Activated CD4-positive, alpha-beta memory T cell treated with anti-CD3 and anti-CD28 coated beads for 36 hours (primary cell): ENCODE measurements around the gene GOSR2. TPM values are rescaled to one million over a fixed set of nuclear protein-coding genes. Genes with fewer than 3 reads are reported as not detected.

Source experiments
- CTCF ChIA-PET: fragments of 350-600 bp; sonication (Branson Sonifier 250); formaldehyde crosslinking; loops from one replicate; lab custom pipeline; 2021; ENCODE audit warnings: antibody characterized with exemption, inconsistent platforms; lab: Charles Lee
- POLR2A ChIA-PET: fragments of 350-600 bp; sonication (Branson Sonifier 250); formaldehyde crosslinking; loops from one replicate; lab custom pipeline; 2021; ENCODE audit warnings: antibody characterized with exemption; lab: Charles Lee
- DNase-seq: peaks from one replicate; pipeline ENCODE4 v3.0.0-alpha.2; 2020
- H3K27ac Mint-ChIP-seq: one replicate; pipeline ENCODE4 v1.8.0; 2021; ENCODE audit warnings: mixed read lengths
- H3K27me3 Mint-ChIP-seq: one replicate; pipeline ENCODE4 v1.8.0; 2021; ENCODE audit warnings: mixed read lengths
- H3K36me3 Mint-ChIP-seq: one replicate; pipeline ENCODE4 v1.8.0; 2021; ENCODE audit warnings: mixed read lengths
- H3K4me1 Mint-ChIP-seq: one replicate; pipeline ENCODE4 v1.8.0; 2021; ENCODE audit warnings: low read depth, mixed read lengths
- H3K4me3 Mint-ChIP-seq: one replicate; pipeline ENCODE4 v1.8.0; 2021; ENCODE audit warnings: mild to moderate bottlenecking, mixed read lengths
- H3K9me3 Mint-ChIP-seq: one replicate; pipeline ENCODE4 v1.8.0; 2021; ENCODE audit warnings: mixed read lengths
- intact Hi-C: fragments of 100-400 bp; cut with micrococcal nuclease; formaldehyde crosslinking; loops from one replicate; pipeline ENCODE4 v1.15.1; 2023
- total RNA-seq, 2 experiments: library from RNA; stranded (reverse); gene quantifications; one replicate each; pipeline ENCODE4 v1.2.3, GENCODE V29; 2021

GOSR2 gene
- total RNA-seq, 2 experiments from 2014 or later = 40.1 to 40.8 TPM

DNA sequence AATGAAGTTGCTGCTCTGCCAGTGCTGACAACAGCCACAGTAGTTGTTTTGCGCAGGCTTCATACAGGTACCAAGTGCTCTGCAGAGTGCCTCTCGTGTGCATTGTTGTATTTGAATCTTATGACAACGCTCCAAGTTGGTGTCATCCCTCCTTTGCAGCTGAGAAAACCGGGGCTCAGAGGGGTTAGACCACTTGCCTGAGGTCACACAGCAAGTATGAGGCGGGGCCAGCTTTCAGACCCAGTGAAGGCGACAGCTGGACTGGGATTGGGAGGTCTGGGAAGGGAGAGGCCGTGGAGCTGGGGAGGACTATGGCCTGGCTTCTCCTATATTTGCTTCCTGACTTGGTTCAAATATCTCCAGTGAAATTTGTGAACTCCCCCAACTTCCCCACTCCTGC is 38.4 kb upstream of the GOSR2 start:
- H3K36me3 Mint-ChIP-seq = no peaks in the 10 kb centered on the region
- H3K27ac Mint-ChIP-seq = no peak overlapping the region
- no peak overlapping the region for H3K4me3 Mint-ChIP-seq
- DNase-seq = no peak
- H3K4me1 Mint-ChIP-seq = no peaks in the 10 kb centered on the region
- CTCF ChIA-PET = interaction anchor here (0.6 kb wide), 3 partner anchors 41 to 1862 kb away, joined by 3 to 4 read pairs (median 3); no protein-coding TSS in a partner anchor
- intact Hi-C loops = no loop called here
- no peaks in the 10 kb centered on the region for H3K27me3 Mint-ChIP-seq
- POLR2A ChIA-PET = no interaction called here
- no peaks in the 10 kb centered on the region for H3K9me3 Mint-ChIP-seq

DNA sequence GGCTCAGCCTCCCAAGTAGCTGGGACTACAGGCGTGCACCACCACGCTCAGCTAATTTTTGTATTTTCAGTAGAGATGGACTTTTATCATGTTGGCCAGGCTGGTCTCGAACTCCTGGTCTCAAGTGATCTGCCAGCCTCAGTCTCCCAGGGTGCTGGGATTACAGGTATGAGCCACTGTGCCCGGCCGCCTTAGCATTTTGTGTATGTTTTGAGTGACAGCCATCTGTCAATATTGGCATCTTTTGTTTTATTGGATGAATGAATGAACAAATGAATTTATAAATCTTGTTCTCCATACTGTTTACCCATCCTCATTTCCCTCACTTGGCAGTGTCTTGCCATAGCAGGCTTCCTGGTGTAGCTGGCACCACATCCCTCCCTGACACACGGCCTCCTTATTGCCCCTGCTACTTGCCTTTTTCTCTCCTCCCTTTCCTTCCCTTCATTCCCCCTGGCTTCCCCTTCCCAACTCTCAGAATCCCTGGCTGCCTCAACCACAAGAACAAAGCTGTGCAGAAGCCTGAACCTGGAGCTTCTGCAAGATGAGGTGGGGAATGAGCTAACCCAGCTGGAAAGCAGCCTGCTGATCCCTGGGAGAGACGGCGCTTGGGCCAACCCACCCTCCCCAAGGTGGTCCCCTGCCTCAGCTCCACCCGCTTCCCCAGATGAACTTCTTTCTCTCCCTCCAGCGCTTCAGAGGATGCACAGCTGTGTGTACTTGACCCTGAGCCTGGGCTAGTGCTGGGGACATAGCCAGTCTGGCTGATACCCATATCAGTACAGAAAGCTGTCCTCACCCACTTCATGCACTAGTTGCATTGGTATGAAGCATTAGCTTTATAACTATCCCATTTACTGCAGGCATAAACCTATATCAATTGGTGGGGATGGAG is 37.3 kb upstream of the GOSR2 start:
- Mint-ChIP-seq H3K4me1 (no peaks in the 10 kb centered on the region), H3K4me3 (no peak overlapping the region), H3K9me3 (no peaks in the 10 kb centered on the region), H3K36me3 (no peaks in the 10 kb centered on the region), H3K27me3 (peaks cover 2% of the 10 kb centered on the region), H3K27ac (no peak overlapping the region)
- CTCF ChIA-PET = interaction anchor here (0.6 to 0.8 kb wide), 2 partner anchors 54 to 1863 kb away, joined by 3 read pairs; no protein-coding TSS in a partner anchor
- POLR2A ChIA-PET = interaction anchor here (0.8 kb wide), 1 partner anchor 33 kb away, joined by 3 read pairs; no protein-coding TSS in a partner anchor
- intact Hi-C loops = no loop called here
- DNase-seq = no peak

GRCh38 chr17:46886310-46886663 is 36.7 kb upstream of the GOSR2 start:
- H3K9me3 Mint-ChIP-seq = no peaks in the 10 kb centered on the region
- H3K4me1 Mint-ChIP-seq = no peaks in the 10 kb centered on the region
- no peaks in the 10 kb centered on the region for H3K36me3 Mint-ChIP-seq
- ChIA-PET CTCF (interaction anchor here (0.8 kb wide), 1 partner anchor 53 kb away, joined by 3 read pairs; no protein-coding TSS in a partner anchor), POLR2A (interaction anchor here (0.8 kb wide), 1 partner anchor 33 kb away, joined by 3 read pairs; no protein-coding TSS in a partner anchor)
- H3K27ac Mint-ChIP-seq = no peak overlapping the region
- no peak overlapping the region for H3K4me3 Mint-ChIP-seq
- peaks cover 7% of the 10 kb centered on the region for H3K27me3 Mint-ChIP-seq
- DNase-seq = no peak
- intact Hi-C loops = no loop called here

DNA sequence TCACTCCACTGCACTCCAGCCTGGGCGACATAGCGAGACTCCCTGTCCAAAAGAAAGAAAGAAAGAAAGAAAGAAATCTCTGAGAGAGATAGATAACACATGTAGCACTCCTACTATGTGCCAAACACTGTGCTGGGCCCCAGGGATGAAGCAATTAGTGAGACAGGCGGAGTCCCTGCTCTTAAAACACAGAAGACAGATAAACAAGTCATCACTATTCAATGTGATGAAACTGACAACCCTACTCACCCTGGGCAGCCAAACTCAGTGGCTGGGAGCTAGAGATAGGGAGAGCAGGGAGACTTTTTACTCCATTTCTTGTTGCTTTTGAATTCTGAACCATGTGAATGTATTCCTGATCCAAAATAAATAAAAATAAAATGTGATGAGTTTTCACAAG is 35.2 kb upstream of the GOSR2 start:
- peaks cover 14% of the 10 kb centered on the region for H3K27me3 Mint-ChIP-seq
- H3K9me3 Mint-ChIP-seq = no peaks in the 10 kb centered on the region
- ChIA-PET POLR2A (no interaction called here), CTCF (no interaction called here)
- intact Hi-C loops = no loop called here
- H3K4me1 Mint-ChIP-seq = no peaks in the 10 kb centered on the region
- no peak overlapping the region for H3K27ac Mint-ChIP-seq
- DNase-seq = no peak
- H3K4me3 Mint-ChIP-seq = no peak overlapping the region
- H3K36me3 Mint-ChIP-seq = no peaks in the 10 kb centered on the region

DNA sequence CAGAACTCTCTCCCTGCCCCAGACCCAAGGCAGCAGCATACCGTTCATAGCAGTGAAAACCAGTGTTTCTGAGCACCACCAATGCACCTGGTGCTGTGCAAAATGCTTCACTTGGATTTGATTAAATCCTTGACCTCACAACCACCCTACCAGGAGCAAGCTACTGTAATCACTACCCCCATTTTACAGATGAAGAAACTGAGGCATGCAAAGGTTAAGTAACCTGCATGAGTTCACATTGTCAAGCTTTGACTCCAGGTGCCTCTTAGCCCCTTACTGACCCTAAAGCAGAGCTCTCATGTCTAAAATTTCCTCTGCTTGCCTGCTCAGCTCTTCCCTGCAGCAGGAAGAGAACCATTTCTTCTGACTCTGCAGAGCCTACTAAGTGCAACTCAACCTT is 34.2 kb upstream of the GOSR2 start:
- intact Hi-C loops = no loop called here
- H3K9me3 Mint-ChIP-seq = no peaks in the 10 kb centered on the region
- no peaks in the 10 kb centered on the region for H3K4me1 Mint-ChIP-seq
- POLR2A ChIA-PET = interaction anchor here (0.6 kb wide), 1 partner anchor 1091 kb away, joined by 4 read pairs; no protein-coding TSS in a partner anchor
- CTCF ChIA-PET = interaction anchor here (0.9 to 1.0 kb wide), 2 partner anchors 52 to 54 kb away, joined by 3 read pairs; no protein-coding TSS in a partner anchor
- no peak overlapping the region for H3K4me3 Mint-ChIP-seq
- no peak overlapping the region for H3K27ac Mint-ChIP-seq
- H3K36me3 Mint-ChIP-seq = no peaks in the 10 kb centered on the region
- peaks cover 15% of the 10 kb centered on the region for H3K27me3 Mint-ChIP-seq
- DNase-seq = no peak

- CTCF ChIA-PET = interaction anchor here (1.0 kb wide), 1 partner anchor 51 kb away, joined by 3 read pairs; no protein-coding TSS in a partner anchor
- H3K4me3 Mint-ChIP-seq = no peak overlapping the region
- no peaks in the 10 kb centered on the region for H3K36me3 Mint-ChIP-seq
- H3K27me3 Mint-ChIP-seq = peaks cover 16% of the 10 kb centered on the region
- POLR2A ChIA-PET = interaction anchor here (1.2 kb wide), 1 partner anchor 53 kb away, joined by 3 read pairs; no protein-coding TSS in a partner anchor
- DNase-seq = no peak
- H3K27ac Mint-ChIP-seq = no peak overlapping the region
- H3K4me1 Mint-ChIP-seq = no peaks in the 10 kb centered on the region
- intact Hi-C loops = no loop called here
- H3K9me3 Mint-ChIP-seq = no peaks in the 10 kb centered on the region
These were observed 33.4 kb upstream of the GOSR2 start for GRCh38 chr17:46889519-46889918.

DNA sequence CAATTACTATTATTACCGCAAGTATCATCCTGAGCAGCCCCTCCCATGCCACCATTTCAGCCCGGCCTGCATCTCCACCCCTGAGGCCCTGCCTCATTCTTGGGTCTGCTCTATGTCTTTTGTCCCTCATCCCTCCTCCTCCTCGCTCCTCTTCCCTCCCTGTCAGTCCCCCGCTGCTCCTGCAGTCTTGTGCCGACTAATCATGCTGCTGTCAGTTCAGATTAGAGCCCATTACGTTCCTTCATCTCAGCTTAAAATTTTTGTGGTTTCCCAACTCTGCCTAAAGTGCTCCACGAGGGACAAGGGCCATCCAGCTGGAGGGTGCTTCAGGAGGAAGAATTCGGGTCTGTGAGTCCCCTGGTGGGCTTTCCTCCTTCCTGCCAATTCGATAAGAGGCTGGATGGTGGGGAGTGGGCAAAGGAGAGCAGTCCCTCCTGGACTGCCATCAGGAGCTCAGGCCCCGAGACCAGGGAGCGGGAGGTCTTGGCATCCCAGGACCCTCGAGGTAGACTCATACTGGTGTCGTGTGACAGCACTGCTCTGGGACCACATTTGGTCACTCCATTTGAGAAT is 32.9 kb upstream of the GOSR2 start:
- ChIA-PET CTCF (no interaction called here), POLR2A (interaction anchor here (1.2 kb wide), 1 partner anchor 52 kb away, joined by 3 read pairs; no protein-coding TSS in a partner anchor)
- H3K9me3 Mint-ChIP-seq = no peaks in the 10 kb centered on the region
- no peaks in the 10 kb centered on the region for H3K4me1 Mint-ChIP-seq
- no peaks in the 10 kb centered on the region for H3K36me3 Mint-ChIP-seq
- H3K27ac Mint-ChIP-seq = no peak overlapping the region
- no peak for DNase-seq
- intact Hi-C loops = no loop called here
- H3K27me3 Mint-ChIP-seq = peaks cover 16% of the 10 kb centered on the region
- H3K4me3 Mint-ChIP-seq = no peak overlapping the region

DNA sequence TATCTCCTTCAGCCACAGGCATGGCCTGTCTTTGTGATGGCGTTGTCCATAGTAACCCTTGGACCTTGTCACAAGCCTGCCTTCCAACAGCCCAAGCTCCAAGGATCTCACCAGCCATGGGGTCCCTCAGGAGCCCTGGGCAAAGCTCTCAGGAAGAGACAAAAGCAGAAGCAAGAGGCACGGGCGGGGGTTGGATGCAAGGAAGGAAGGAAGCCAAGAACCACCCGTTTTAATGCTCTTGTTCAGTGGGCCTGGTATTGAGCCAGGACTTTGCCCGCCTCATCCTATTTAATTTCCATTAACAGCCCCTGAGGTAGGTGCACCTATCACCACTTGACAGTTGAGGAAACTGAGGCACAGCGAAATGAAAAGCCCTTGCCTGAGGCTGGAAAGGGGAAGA is 32.3 kb upstream of the GOSR2 start:
- CTCF ChIA-PET = no interaction called here
- no peaks in the 10 kb centered on the region for H3K9me3 Mint-ChIP-seq
- no peak overlapping the region for H3K27ac Mint-ChIP-seq
- H3K4me3 Mint-ChIP-seq = no peak overlapping the region
- H3K4me1 Mint-ChIP-seq = no peaks in the 10 kb centered on the region
- no peaks in the 10 kb centered on the region for H3K36me3 Mint-ChIP-seq
- POLR2A ChIA-PET = no interaction called here
- intact Hi-C loops = no loop called here
- DNase-seq = no peak
- peaks cover 17% of the 10 kb centered on the region for H3K27me3 Mint-ChIP-seq

DNA sequence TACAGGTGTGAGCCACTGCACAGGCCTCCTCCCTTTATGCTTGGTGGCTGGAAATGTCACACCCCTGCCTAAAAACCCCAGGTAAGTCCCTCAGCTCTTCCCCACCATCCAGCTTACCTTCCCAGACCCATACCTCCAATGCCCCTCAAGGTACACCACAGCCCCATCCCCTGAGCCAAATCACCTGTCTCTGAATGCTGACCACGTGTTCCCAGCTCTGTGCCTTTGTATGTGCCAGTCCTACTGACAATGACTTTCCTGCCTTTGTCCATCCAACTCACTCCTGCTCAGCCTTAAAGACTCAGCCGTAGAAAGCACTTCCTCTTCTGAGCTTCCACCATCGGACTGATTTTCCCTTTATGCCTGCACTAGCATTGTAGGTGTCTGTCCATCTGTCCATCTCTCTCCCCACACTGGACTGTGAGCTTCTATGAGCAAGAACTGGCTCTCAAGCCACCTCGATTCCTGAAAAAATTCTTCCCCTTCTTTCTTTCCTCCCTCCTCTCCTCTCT is 30.7 kb upstream of the GOSR2 start:
- intact Hi-C loops = no loop called here
- POLR2A ChIA-PET = no interaction called here
- DNase-seq = no peak
- Mint-ChIP-seq H3K27me3 (peaks cover 18% of the 10 kb centered on the region), H3K4me1 (no peaks in the 10 kb centered on the region), H3K27ac (no peak overlapping the region), H3K4me3 (no peak overlapping the region), H3K36me3 (no peaks in the 10 kb centered on the region), H3K9me3 (no peaks in the 10 kb centered on the region)
- CTCF ChIA-PET = no interaction called here

DNA sequence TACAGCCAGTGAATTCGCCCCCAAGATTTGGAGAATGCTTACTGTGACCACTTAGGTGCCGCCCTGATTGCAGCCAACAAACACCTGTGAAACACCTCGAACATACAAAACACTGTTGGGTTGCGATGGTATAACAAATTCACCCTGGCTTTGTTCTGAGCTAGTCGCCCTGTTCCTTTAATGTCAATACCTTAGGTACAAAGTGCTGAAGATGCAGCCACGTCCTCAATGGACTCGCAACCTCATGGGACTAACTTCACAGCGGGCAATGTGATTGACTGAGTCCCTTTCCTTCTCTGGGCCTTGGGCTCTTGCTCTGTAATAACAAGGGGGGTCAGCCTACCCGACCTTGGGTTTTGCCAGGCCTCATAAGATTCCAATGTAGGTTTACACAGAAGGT is 28.9 kb upstream of the GOSR2 start:
- CTCF ChIA-PET = no interaction called here
- intact Hi-C loops = no loop called here
- H3K27me3 Mint-ChIP-seq = peaks cover 18% of the 10 kb centered on the region

GRCh38 chr17:46894476-46895151 is 28.3 kb upstream of the GOSR2 start:
- intact Hi-C loops = no loop called here
- Mint-ChIP-seq H3K36me3 (no peaks in the 10 kb centered on the region), H3K4me1 (no peaks in the 10 kb centered on the region), H3K27me3 (peaks cover 18% of the 10 kb centered on the region), H3K9me3 (peaks cover 7% of the 10 kb centered on the region), H3K4me3 (no peak overlapping the region), H3K27ac (no peak overlapping the region)
- CTCF ChIA-PET = no interaction called here
- POLR2A ChIA-PET = no interaction called here
- DNase-seq = no peak

More for the DNA sequence above, 28.9 kb upstream of the GOSR2 start:
- H3K4me3 Mint-ChIP-seq = no peak overlapping the region
- POLR2A ChIA-PET = no interaction called here
- no peaks in the 10 kb centered on the region for H3K36me3 Mint-ChIP-seq
- DNase-seq = no peak
- peaks cover 7% of the 10 kb centered on the region for H3K9me3 Mint-ChIP-seq
- H3K27ac Mint-ChIP-seq = no peak overlapping the region
- no peaks in the 10 kb centered on the region for H3K4me1 Mint-ChIP-seq

DNA sequence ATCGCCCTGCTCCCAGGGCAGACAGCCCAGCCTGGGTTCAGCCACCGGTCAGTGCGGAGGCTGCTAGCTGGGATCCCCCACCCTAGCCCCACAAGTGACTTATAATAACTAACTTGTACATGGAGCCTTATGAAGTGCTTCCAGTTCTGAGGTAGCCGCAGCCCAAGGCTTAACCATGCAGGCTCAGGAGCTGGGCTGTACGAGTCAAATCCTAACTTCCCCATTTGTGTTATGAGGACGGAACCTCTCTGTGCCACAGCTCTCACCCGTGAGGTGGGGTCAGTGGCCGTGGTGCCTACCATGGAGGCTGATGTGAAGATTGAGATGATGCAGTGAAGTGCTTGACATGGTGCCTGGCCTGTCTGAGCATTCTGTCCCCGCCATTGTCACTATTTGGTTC is 27.8 kb upstream of the GOSR2 start:
- intact Hi-C loops = no loop called here
- Mint-ChIP-seq H3K4me3 (no peak overlapping the region), H3K9me3 (peaks cover 7% of the 10 kb centered on the region), H3K27ac (no peak overlapping the region), H3K27me3 (peaks cover 18% of the 10 kb centered on the region), H3K4me1 (no peaks in the 10 kb centered on the region), H3K36me3 (no peaks in the 10 kb centered on the region)
- ChIA-PET POLR2A (no interaction called here), CTCF (no interaction called here)
- DNase-seq = no peak
